ENCODE data around the gene PCNT. TPM values are rescaled to one million over a fixed set of nuclear protein-coding genes. Genes with fewer than 3 reads are reported as not detected.

PCNT gene
- polyA plus RNA-seq, 1 donor from 2014 or later, result 28.2 TPM

- H3K4me2 ChIP-seq (ENCODE audit: low read length), result no peak overlapping the region
- H3K79me2 ChIP-seq (replicated peaks; ENCODE audit: insufficient read depth, low read length), result peaks cover 3% of the 10 kb centered on the region
- no peak for TF ChIP-seq EP300 (conservative IDR thresholded peaks at IDR 0.05; ENCODE audit: poor library complexity, severe bottlenecking)
- TF ChIP-seq, protein P1, sequence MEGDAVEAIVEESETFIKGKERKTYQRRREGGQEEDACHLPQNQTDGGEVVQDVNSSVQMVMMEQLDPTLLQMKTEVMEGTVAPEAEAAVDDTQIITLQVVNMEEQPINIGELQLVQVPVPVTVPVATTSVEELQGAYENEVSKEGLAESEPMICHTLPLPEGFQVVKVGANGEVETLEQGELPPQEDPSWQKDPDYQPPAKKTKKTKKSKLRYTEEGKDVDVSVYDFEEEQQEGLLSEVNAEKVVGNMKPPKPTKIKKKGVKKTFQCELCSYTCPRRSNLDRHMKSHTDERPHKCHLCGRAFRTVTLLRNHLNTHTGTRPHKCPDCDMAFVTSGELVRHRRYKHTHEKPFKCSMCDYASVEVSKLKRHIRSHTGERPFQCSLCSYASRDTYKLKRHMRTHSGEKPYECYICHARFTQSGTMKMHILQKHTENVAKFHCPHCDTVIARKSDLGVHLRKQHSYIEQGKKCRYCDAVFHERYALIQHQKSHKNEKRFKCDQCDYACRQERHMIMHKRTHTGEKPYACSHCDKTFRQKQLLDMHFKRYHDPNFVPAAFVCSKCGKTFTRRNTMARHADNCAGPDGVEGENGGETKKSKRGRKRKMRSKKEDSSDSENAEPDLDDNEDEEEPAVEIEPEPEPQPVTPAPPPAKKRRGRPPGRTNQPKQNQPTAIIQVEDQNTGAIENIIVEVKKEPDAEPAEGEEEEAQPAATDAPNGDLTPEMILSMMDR (IDR thresholded peaks at IDR 0.05; ENCODE audit: poor library complexity, severe bottlenecking), result no peak
- TF ChIP-seq, protein P2, sequence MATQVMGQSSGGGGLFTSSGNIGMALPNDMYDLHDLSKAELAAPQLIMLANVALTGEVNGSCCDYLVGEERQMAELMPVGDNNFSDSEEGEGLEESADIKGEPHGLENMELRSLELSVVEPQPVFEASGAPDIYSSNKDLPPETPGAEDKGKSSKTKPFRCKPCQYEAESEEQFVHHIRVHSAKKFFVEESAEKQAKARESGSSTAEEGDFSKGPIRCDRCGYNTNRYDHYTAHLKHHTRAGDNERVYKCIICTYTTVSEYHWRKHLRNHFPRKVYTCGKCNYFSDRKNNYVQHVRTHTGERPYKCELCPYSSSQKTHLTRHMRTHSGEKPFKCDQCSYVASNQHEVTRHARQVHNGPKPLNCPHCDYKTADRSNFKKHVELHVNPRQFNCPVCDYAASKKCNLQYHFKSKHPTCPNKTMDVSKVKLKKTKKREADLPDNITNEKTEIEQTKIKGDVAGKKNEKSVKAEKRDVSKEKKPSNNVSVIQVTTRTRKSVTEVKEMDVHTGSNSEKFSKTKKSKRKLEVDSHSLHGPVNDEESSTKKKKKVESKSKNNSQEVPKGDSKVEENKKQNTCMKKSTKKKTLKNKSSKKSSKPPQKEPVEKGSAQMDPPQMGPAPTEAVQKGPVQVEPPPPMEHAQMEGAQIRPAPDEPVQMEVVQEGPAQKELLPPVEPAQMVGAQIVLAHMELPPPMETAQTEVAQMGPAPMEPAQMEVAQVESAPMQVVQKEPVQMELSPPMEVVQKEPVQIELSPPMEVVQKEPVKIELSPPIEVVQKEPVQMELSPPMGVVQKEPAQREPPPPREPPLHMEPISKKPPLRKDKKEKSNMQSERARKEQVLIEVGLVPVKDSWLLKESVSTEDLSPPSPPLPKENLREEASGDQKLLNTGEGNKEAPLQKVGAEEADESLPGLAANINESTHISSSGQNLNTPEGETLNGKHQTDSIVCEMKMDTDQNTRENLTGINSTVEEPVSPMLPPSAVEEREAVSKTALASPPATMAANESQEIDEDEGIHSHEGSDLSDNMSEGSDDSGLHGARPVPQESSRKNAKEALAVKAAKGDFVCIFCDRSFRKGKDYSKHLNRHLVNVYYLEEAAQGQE (IDR thresholded peaks at IDR 0.05; ENCODE audit: borderline replicate concordance), result no peak
- no peak for TF ChIP-seq MXI1 (conservative IDR thresholded peaks at IDR 0.05; ENCODE audit: poor library complexity, severe bottlenecking)
- no peak for TF ChIP-seq TAF1 (IDR thresholded peaks at IDR 0.05; ENCODE audit: low read depth)
- no peak for TF ChIP-seq POLR2AphosphoS5 (IDR thresholded peaks at IDR 0.05)
- no peak for TF ChIP-seq EZH2 (IDR thresholded peaks at IDR 0.05; ENCODE audit: borderline replicate concordance, insufficient read depth, low read length, poor library complexity, severe bottlenecking)
- no peak for TF ChIP-seq RAD21 (conservative IDR thresholded peaks at IDR 0.05)
- TF ChIP-seq SMC3 (conservative IDR thresholded peaks at IDR 0.05; ENCODE audit: poor library complexity), result no peak
- H3K27ac ChIP-seq (ENCODE audit: low read length), result no peak overlapping the region
- H3K36me3 ChIP-seq (ENCODE audit: insufficient read depth, low read length), result no peaks in the 10 kb centered on the region
- H2AFZ ChIP-seq (ENCODE audit: low read depth, low read length), result no peak overlapping the region
- no peaks in the 10 kb centered on the region for H3K9me2 ChIP-seq (ENCODE audit: insufficient read depth, low read length)
- no peak overlapping the region for H3K4me3 ChIP-seq (ENCODE audit: low read length)
- no peak overlapping the region for H3K9ac ChIP-seq (ENCODE audit: low read length)
- no peaks in the 10 kb centered on the region for H3F3A ChIP-seq (ENCODE audit: insufficient read depth, low read length, poor library complexity, severe bottlenecking)
- no peaks in the 10 kb centered on the region for H3K27me3 ChIP-seq (ENCODE audit: insufficient read depth, low read depth, low read length)
- H3K9me3 ChIP-seq (ENCODE audit: low read length), result no peaks in the 10 kb centered on the region
- H4K20me1 ChIP-seq (ENCODE audit: insufficient read depth), result no peaks in the 10 kb centered on the region
These were observed 22.6 kb downstream of the PCNT start for GRCh38 chr21:46346296-46347202.

DNA sequence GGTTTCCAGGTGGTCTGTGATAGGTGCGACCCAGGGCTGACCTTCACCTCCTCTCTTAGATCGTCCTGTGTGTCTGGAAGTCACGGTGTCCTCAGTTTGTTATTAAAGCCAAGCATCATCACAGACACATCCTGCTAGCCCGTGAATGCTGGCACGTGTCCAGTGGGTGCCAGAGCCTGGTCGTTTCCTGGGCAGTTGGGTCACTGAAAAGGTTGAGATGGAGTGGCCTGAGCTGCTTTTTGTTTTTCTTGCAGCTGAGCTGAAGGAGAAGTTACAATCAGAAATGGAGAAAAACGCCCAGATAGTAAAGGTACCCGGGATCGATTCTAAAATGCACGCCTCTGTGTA lies 23.2 kb downstream of the PCNT start:
- Histone ChIP-seq H3K79me2 (replicated peaks; ENCODE audit: insufficient read depth, low read length) (no peaks in the 10 kb centered on the region), H2AFZ (ENCODE audit: low read depth, low read length) (no peak overlapping the region), H3K27ac (ENCODE audit: low read length) (no peak overlapping the region), H3K9me3 (ENCODE audit: low read length) (no peaks in the 10 kb centered on the region), H3F3A (ENCODE audit: insufficient read depth, low read length, poor library complexity, severe bottlenecking) (no peaks in the 10 kb centered on the region), H4K20me1 (ENCODE audit: insufficient read depth) (no peaks in the 10 kb centered on the region), H3K9me2 (ENCODE audit: insufficient read depth, low read length) (no peaks in the 10 kb centered on the region), H3K9ac (ENCODE audit: low read length) (no peak overlapping the region), H3K4me3 (ENCODE audit: low read length) (no peak overlapping the region), H3K4me2 (ENCODE audit: low read length) (no peak overlapping the region), H3K27me3 (ENCODE audit: insufficient read depth, low read depth, low read length) (no peaks in the 10 kb centered on the region), H3K36me3 (ENCODE audit: insufficient read depth, low read length) (no peaks in the 10 kb centered on the region)
- TF ChIP-seq SMC3 (conservative IDR thresholded peaks at IDR 0.05; ENCODE audit: poor library complexity) (no peak), EZH2 (IDR thresholded peaks at IDR 0.05; ENCODE audit: borderline replicate concordance, insufficient read depth, low read length, poor library complexity, severe bottlenecking) (no peak), EP300 (conservative IDR thresholded peaks at IDR 0.05; ENCODE audit: poor library complexity, severe bottlenecking) (no peak), TAF1 (IDR thresholded peaks at IDR 0.05; ENCODE audit: low read depth) (no peak), POLR2AphosphoS5 (IDR thresholded peaks at IDR 0.05) (no peak), RAD21 (conservative IDR thresholded peaks at IDR 0.05) (no peak)
- TF ChIP-seq, protein P2 (IDR thresholded peaks at IDR 0.05; ENCODE audit: borderline replicate concordance), result no peak
